HG03139 (cell line): ENCODE measurements around the gene PGLYRP1.

ENCODE experiments used
- ATAC-seq: cut with Tn5 transposase; IDR thresholded peaks from one replicate; pipeline ENCODE4 v1.9.1; 2021; ENCODE audit not compliant: unreplicated experiment

Gene PGLYRP1

DNA sequence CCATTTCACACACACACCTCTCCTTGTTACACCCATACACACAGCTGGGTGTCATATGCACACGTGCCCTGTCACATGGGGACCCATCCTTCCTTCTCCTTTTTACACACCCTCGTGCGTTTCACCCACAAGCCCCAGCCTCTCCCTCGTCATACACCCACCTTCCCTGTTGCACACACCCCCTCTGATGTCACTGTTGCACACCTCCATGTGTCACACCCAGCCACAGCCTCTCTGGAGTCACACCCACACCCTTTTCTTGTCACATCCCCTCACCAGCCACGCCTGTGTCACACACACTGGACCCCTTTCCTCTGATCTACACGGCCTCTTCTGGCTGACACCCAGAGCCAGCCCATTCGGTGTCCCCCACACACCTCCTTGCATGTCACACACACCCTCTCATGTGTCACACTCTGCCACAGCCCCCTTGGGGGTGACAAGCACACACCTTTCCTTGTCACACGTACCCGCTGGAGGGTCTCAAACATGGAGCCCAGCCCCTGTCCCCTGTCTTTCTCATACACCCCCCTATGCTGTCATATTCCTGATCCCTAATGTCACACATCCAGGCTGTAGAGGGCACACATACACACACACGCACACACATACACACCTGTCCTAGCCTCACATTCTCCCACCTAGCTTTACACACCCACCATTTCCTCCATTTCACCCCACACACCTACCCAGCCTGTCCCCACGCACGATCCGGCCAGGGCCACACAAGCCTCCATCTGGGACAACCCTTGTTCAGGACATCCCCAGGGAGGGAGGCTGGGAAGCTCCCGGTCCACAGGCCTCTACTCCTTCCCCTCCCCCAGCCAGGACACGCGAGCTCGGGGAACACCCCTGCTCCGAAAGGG is 50.5 kb downstream of the PGLYRP1 start:
- no peak for ATAC-seq

- no peak for ATAC-seq
Observed at GRCh38 chr19:45971260-45971902, 51.5 kb downstream of the PGLYRP1 start.

GRCh38 chr19:45969676-45970075 is 53.2 kb downstream of the PGLYRP1 start:
- ATAC-seq: no peak
